Right renal cortex interstitium (tissue), 3 donors: ENCODE results near the gene TICAM1. TPM values are rescaled to one million over a fixed set of nuclear protein-coding genes. Genes with fewer than 3 reads are reported as not detected.
"Not testable (repeated sequence)": the region's sequence is repeated elsewhere in the genome, so short reads cannot be mapped to it uniquely, and the experiment has no call there.

Source experiments
- DNase-seq, 3 donors: peaks; one replicate each; pipeline ENCODE4 v3.0.0-alpha.2; 2013; ENCODE audit warnings: low read depth in 3 of 3, low spot score in 2 of 3
- polyA plus RNA-seq, 3 donors: library from polyadenylated mRNA; unstranded; fragments of 120-200 nt; gene quantifications; one replicate each; pipeline ENCODE4 v1.2.1, GENCODE V29; 2013; ENCODE audit not compliant: insufficient read length in 3 of 3

TICAM1 gene
- polyA plus RNA-seq, 3 donors = 4.3 to 5.4 (median 4.6) TPM

DNA sequence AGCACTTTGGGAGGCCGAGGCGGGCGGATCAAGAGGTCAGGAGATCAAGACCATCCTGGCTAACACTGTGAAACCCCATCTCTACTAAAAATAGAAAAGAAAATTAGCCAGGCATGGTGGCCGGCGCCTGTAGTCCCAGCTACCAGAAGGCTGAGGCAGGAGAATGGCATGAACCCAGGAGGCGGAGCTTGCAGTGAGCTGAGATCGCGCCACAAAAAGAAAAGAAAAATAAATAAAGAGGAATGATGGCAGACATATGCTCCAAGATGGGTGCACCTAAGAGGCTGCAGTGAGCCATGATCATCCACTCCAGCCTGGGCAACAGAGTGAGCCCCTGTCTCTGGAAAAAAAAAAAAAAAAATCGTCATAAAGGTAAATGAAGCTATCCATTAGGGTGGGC is 14.5 kb upstream of the TICAM1 start:
- not testable (repeated sequence) for DNase-seq

- peak in 1 of 3 donors; percentile 47 for DNase-seq
Observed at GRCh38 chr19:4844348-4845179, 13.1 kb upstream of the TICAM1 start.

- DNase-seq = no peak
Observed at GRCh38 chr19:4843647-4843965, 12.1 kb upstream of the TICAM1 start.

DNA sequence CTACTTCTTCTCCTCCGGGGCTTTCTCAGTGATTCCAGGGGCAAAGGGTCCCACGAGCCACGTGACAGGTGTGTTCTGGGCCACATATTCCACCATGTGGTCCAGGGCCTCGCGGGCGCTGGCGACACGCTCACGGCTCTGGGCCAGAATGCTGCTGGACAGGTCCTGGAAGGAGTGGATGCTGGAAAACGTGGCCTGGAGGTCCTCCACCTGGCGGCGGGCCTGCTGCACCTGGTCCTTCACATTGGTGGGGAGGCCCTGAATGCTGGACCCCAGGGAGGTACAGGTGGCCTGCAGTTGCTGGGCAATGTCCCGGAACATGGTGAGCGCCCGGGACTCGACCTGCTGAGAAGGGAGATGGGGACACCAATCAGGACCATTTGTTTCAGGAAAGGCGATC is 7.7 kb upstream of the TICAM1 start:
- DNase-seq = no peak

GRCh38 chr19:4832776-4833175 is 1.3 kb upstream of the TICAM1 start:
- no peak for DNase-seq

GRCh38 chr19:4831979-4832340 is 448 bp upstream of the TICAM1 start:
- DNase-seq = not testable (repeated sequence)

DNA sequence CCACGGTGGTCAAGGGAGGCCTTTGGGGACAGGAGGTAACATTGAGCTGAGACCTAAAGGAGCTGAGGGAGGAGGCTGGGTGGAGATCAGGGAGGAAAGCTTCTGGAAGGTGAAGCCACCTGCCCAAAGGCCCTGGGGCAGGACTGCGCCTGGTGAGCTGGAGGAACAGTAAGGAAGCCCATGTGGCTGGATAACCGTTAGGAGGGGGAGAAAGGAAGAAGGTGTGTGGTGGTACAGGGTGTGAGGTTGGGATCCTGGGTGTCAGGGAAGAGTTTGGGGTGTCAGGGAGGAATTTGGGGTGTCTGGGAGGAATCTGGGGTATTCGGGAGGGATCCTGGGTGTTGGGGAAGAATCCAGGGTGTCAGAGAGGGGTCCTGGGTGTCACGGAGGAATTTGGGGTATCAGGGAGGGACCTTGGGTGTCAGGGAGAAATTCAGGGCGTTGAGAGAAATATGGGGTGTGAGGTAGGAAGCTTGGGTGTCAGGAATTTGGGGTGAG is 695 bp downstream of the TICAM1 start:
- DNase-seq = no peak

DNA sequence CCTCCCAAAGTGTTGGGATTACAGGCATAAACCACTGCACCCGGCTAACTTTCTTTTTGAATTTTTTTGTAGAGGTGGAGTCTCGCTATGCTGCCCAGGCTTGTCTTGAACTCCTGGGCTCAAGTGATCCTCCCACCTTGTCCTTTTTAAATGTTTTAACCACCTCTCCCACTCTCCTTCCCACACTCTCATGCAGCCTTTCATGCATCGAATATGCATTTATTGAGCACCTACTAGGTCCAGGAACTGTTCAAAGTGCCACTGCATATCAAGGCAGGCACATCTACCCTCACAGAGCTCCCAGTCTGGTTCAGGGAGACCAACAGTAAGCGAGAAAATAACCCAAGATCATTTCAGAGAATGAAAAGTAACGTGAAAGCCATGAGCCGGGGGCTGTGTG is 1.2 kb downstream of the TICAM1 start:
- no peak for DNase-seq

DNA sequence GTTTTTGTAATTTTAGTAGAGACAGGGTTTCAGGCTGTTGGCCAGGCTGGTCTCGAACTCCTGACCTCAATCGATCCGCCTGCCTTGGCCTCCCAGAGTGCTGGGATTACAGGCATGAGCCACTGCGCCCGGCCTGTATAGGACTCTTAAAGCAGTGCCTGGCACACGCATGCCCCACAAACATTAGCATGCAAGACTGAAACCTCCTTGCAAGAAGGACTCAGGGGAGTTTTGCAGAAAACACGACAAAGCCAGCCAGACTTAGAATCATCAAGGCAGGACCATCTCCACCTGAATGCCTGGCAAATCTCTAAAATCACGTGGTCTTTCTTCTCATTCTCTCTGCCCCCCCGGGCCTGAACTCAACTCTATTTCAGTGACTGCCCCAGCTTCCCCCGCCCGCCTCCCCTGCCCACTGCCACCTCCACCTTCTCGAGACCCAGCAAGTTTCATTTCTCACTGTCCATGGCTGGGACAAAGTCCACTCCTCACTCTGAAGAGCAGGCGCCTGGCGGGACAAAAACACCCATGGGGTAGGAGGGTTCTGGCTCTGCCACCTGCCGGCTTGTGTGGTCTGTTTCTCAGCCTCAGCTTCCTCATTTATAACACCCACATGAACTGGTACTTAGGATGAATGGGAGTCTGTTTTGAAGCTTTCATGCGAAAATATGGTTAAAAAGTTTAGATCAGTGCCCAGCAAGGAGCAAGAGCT is 2.4 kb downstream of the TICAM1 start:
- no peak for DNase-seq

GRCh38 chr19:4823577-4823976 is 7.9 kb downstream of the TICAM1 start:
- DNase-seq = no peak

GRCh38 chr19:4822354-4822753 is 9.2 kb downstream of the TICAM1 start:
- DNase-seq = not testable (repeated sequence)

DNA sequence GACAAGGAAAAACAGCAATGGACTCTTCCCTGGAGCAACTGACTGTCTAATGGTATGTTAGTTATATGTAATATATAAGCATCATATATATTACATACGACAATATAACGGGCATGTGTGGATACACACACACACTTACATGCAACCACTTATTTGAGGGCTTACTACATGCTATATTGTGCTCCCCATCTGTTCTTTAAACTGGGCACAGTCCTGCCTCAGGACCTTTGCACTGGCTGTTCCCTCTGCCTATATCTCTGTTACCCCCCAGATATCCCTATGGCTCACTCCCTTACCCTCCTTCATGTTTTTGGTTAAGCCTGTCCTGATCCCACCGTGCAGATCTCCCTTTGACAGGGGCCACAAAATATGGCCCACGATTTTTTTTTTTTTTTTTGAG is 10.2 kb downstream of the TICAM1 start:
- DNase-seq = no peak

DNA sequence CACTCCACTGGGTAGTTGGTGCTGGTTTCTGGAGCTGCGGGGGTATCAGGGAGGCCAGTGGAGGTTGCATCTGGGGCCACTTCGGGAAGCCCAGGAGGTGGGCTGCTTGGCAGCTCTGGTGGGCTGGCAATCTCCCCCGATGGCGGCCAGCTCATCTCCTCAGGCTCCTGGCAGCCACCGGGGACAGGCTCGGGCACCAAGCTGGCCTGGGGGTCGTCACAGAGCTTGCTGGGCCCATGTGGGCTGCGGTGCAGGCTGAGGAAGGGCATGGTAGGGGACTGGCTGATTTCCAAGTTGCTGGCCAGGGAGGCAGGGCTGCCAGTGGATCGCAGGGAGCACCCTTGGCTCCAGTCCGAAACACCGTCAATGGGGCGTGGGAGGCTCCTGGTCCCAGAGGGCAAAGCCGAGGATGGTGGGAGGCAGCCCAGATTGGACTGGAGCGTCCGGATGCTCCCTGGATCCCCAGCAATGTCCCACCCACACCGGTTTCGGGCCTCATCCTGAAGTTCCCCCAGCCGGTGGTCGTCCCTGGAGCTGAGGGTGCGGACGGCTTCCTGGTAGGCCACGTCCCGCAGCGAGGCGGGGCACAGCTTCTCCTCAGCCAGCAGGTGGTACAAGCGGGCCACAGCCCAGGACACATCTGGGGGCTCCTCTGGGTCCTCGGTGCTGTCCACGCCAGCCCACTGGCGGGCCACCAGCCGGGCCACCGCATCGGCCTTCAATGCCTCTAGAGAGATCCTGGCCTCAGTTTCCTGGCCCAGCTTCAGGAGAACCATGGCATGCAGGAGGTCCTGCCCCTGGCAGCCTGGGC is 13.8 kb downstream of the TICAM1 start:
- DNase-seq = no peak

GRCh38 chr19:4816950-4817278 is 14.6 kb downstream of the TICAM1 start:
- DNase-seq = no peak

DNA sequence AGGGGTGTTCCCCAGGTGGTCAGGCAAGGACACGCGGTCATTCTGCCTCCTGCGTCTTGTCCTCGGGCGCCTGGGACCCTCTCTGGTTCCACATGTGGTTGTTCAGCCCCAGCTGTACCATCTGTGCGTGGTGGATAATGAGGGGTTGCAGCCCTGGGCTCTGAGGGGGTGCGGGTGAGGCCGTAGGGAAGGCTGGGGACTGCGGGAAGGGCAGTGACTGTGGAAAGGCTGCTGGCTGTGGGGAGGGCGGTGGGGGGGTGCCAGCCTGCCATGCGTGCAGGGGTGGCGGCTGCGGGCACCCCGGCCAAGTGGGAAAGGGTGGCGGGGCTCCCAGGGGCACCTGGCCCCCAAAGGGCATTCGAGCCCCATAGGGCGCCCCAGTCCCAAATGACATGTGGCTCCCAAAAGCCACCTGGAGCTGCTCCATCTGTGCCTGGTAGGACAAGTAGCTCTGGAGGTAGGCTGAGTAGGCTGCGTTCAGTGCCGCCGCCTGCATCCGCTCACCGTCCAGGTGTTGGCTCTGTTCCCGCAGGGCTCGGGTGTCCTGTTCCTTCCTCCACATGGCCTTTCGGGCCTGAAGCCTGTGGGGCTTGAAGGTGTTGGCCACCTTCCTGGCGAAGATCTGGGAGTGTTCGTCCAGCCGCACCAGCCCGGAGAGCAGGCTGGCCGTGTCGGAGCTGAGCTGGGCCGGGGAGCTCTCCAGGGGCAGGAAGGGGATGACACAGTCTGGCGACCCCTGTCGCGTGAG is 15.1 kb downstream of the TICAM1 start:
- no peak for DNase-seq

DNA sequence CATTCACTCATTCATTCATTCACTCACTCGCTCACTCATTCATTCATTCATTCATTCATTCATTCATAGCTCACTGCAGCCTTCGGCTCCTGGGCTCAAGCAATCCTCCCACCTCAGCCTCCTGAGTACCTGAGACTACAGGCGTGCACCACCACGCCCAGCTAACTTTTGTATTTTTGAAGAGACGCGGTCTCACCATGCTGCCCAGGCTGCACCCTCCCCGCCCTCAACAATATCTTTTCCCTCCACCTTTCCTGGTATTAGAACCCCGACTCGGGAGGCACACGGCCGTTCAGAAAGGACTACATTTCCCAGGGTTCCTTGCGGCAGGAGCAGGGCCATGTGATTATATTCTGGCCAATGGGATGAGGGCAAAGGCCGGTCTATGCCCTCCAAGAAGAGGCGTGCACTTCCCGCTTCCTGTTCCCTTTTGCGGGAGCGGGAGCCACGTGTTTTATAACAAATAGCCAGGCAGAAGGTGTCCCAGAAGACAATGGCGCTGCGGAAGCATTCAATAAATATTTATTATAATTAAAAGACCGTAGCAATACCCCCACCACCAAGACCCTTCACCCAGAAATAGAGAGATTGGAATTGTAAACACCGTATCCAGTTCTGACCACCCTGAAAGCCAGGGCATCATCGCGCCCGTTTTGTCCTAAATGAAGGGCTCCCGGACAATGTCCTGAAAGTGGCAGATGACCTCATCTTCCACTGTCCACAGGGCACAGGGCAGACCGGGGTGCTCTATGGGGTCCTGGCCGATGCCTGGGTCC is 15.9 kb downstream of the TICAM1 start:
- DNase-seq = peak; percentile 73 to 90 (median 75)

DNA sequence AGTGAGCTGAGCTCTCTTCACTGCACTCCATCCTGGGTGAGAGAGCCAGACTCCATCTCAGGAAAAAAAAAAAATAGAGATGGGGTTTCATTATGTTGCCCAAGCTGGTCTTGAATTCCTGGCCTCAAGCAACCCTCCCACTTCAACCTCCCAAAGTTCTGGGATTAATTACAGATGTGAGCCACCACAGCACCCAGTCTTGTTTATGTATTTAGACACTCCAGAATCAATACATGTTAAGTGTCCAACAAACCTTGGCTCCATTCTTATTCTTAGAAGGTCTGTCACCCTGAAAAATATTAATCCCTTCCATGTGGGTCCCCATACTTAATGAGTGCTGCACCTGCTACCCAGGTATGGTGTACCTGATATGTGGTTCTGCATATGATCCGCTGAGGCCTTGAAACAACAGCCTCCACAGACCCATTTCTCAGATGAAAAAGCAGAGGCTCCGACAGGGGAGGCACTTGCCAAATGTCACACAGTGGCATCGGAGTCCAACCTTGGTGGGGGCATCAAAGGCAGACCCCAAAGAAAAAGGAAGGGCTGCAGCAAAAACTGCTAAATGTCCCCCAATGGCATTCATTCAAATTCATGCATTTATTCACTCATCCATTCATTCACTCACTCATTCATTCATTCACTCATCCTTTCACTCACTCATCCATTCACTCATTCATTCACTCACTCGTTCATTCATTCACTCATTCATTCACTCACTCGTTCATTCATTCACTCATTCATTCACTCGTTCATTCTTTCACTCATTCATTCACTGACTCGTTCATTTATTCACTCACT is 16.7 kb downstream of the TICAM1 start:
- no peak for DNase-seq

DNA sequence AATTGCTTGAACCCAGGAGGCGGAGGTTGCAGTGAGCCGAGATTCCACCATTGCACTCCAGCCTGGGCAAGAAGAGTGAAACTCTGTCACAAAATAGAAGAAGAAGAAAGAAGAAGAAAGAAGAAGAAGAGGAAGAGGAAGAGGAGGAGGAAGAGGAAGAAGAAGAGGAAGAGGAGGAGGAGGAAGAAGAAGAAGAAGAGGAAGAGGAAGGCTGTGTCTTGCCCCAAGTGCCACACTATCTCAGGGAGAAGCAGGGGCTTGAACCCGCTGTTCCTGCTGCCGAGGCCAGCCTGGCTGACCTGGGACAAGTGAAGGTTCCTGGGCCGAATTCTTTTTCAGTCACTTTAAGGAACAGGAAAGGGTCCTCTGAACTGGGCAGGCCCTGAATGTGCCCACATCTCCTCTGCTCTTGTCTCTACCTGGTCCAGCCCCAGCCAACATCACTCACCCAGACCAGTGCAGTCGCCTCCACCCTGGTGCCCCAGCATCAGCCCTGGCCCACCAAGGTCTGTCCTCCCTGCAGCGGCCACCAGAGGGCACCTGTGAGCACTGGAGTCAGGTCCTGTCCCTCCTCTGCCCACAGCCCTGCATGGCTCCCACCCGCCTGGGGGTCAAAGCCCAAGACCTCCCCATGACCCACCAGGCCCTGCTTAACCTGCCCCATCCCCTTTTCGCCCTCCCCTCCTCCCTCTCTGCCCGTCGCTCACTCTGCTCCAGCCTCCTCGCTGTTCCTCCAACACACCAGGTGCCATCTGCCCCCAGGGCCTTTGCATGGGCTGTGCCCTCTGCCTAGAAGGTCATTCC is 20.0 kb downstream of the TICAM1 start:
- DNase-seq = no peak
